Measurements from ENCODE around the gene SYT4.

GRCh38 chr18:43238429-43238828 is 38.9 kb downstream of the SYT4 start:
- TF ChIP-seq CTCF (conservative IDR thresholded peaks at IDR 0.05; ENCODE audit: low read depth, low read length) (no peak), EZH2 (IDR thresholded peaks at IDR 0.05; ENCODE audit: low read length, unreplicated experiment) (no peak)
